Fibroblast of lung (primary cell): ENCODE data around the gene PRKCA.

Experiments used
- EZH2 ChIP-seq: IDR thresholded peaks from 2 replicates; pipeline ENCODE4 v1.5.1; 2012; ENCODE audit warnings: low read length, control low read depth, mild to moderate bottlenecking; ENCODE audit errors: missing control alignments
- TF ChIP-seq, protein P1 (sequence below), 2 donors: IDR thresholded peaks in 1 of 2; conservative IDR thresholded peaks in 1 of 2; 1 replicate in 1 of 2; 2 replicates in 1 of 2; pipeline ENCODE4 v1.5.1; 2011 to 2012; ENCODE audit warnings: low read length in 2 of 2, control low read depth in 1 of 2, inconsistent platforms in 1 of 2, low read depth in 1 of 2, mild to moderate bottlenecking in 1 of 2

DNA sequence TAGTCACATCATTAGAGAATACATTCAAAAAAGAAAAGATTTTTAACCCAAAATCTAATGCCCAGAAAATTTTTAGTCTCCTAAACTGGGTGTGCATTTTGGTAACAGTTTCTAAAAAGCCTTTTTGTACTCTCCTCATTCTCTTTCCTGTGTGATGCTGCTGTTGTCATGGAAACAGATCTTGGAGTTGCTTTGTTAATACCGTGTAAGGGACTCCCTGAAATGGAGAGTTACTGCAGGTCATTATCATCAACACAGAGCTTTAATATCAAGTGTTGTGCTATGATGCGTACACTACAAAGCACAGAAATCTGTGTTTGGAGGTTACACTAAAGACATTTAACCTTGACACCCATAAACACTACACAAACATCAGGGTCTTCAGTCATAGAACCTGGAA, 216.3 kb downstream of the PRKCA start:
- TF ChIP-seq, protein P1, sequence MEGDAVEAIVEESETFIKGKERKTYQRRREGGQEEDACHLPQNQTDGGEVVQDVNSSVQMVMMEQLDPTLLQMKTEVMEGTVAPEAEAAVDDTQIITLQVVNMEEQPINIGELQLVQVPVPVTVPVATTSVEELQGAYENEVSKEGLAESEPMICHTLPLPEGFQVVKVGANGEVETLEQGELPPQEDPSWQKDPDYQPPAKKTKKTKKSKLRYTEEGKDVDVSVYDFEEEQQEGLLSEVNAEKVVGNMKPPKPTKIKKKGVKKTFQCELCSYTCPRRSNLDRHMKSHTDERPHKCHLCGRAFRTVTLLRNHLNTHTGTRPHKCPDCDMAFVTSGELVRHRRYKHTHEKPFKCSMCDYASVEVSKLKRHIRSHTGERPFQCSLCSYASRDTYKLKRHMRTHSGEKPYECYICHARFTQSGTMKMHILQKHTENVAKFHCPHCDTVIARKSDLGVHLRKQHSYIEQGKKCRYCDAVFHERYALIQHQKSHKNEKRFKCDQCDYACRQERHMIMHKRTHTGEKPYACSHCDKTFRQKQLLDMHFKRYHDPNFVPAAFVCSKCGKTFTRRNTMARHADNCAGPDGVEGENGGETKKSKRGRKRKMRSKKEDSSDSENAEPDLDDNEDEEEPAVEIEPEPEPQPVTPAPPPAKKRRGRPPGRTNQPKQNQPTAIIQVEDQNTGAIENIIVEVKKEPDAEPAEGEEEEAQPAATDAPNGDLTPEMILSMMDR (conservative IDR thresholded peaks at IDR 0.05 in 1 of 2, IDR thresholded peaks at IDR 0.05 in 1 of 2; ENCODE audit: low read depth in 1 of 2, low read length in 2 of 2): no peak
- TF ChIP-seq EZH2: no peak
